ENCODE results near the gene GLDC.

Gene GLDC

GRCh38 chr9:6484210-6484609 is 161.3 kb downstream of the GLDC start:
- Histone ChIP-seq H3K4me3 (ENCODE audit: low read depth, low read length) (no peak overlapping the region), H3K27ac (no peak overlapping the region), H3K27me3 (replicated peaks) (no peaks in the 10 kb centered on the region), H3K36me3 (replicated peaks) (peaks cover 34% of the 10 kb centered on the region)
- in situ Hi-C loops (cut with HindIII; ENCODE audit: low pct_ligation_motif_present, low sequenced_read_pairs) = no loop called here
- no peak for TF ChIP-seq CTCF (IDR thresholded peaks at IDR 0.05; ENCODE audit: low read depth, low read length, missing control alignments)
- no peak for DNase-seq

Data from brain microvascular endothelial cell (primary cell).